Osteocyte (in vitro differentiated cells): ENCODE measurements around the gene NKAIN2. TPM values are rescaled to one million over a fixed set of nuclear protein-coding genes. Genes with fewer than 3 reads are reported as not detected.

ENCODE experiments used
- DNase-seq: peaks from one replicate; pipeline ENCODE4 v3.0.0; 2021; ENCODE audit warnings: mixed read lengths; ENCODE audit not compliant: unreplicated experiment; ENCODE audit errors: extremely low spot score
- H3K27ac Mint-ChIP-seq: one replicate; pipeline ENCODE4 v1.8.0; 2021; ENCODE audit warnings: mild to moderate bottlenecking, mixed read lengths; ENCODE audit not compliant: unreplicated experiment
- H3K27me3 Mint-ChIP-seq: one replicate; pipeline ENCODE4 v1.8.0; 2021; ENCODE audit warnings: mixed read lengths; ENCODE audit not compliant: unreplicated experiment
- H3K36me3 Mint-ChIP-seq: one replicate; pipeline ENCODE4 v1.8.0; 2021; ENCODE audit warnings: mixed read lengths; ENCODE audit not compliant: unreplicated experiment
- H3K4me1 Mint-ChIP-seq: one replicate; pipeline ENCODE4 v1.8.0; 2021; ENCODE audit warnings: mixed read lengths; ENCODE audit not compliant: unreplicated experiment
- H3K4me3 Mint-ChIP-seq: one replicate; pipeline ENCODE4 v1.8.0; 2021; ENCODE audit warnings: mild to moderate bottlenecking, moderate library complexity, mixed read lengths; ENCODE audit not compliant: unreplicated experiment
- H3K9me3 Mint-ChIP-seq: one replicate; pipeline ENCODE4 v1.8.0; 2021; ENCODE audit warnings: mixed read lengths; ENCODE audit not compliant: unreplicated experiment
- total RNA-seq: library from RNA; stranded (reverse); gene quantifications from 2 replicates; pipeline ENCODE4 v1.2.1, GENCODE V29; 2021
- TF ChIP-seq, protein P1 (sequence below): fragments of 200-600 bp; sonication (generic); IDR thresholded peaks from 2 replicates; pipeline ENCODE4 v1.5.0; 2021; ENCODE audit warnings: antibody characterized with exemption, mild to moderate bottlenecking, moderate library complexity

Gene NKAIN2
- total RNA-seq, 1 donor from 2014 or later: 17.8 TPM

DNA sequence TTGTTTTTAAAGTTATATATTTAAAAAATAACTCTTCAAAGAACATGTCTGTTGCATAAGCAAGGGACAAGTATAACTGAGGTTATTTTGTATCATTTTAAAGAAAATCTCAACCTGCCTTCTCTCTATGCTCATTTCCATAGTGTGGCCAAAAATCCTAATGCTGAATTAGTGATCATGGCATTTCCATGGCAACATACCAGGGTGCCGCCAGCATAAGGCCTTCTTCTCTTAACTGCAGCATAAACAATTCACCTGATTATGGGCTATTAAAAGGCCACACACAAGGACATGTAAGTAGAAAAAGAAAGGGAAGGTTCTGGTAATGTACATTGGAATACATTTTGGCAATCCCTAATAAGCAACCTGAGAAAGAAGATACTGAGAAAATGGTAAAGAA is 1063.5 kb downstream of the NKAIN2 start:
- peaks cover 34% of the 10 kb centered on the region for H3K4me1 Mint-ChIP-seq
- H3K27ac Mint-ChIP-seq: no peak overlapping the region
- no peak for DNase-seq
- no peak overlapping the region for H3K4me3 Mint-ChIP-seq
- H3K27me3 Mint-ChIP-seq: no peaks in the 10 kb centered on the region
- no peaks in the 10 kb centered on the region for H3K36me3 Mint-ChIP-seq
- TF ChIP-seq, protein P1, sequence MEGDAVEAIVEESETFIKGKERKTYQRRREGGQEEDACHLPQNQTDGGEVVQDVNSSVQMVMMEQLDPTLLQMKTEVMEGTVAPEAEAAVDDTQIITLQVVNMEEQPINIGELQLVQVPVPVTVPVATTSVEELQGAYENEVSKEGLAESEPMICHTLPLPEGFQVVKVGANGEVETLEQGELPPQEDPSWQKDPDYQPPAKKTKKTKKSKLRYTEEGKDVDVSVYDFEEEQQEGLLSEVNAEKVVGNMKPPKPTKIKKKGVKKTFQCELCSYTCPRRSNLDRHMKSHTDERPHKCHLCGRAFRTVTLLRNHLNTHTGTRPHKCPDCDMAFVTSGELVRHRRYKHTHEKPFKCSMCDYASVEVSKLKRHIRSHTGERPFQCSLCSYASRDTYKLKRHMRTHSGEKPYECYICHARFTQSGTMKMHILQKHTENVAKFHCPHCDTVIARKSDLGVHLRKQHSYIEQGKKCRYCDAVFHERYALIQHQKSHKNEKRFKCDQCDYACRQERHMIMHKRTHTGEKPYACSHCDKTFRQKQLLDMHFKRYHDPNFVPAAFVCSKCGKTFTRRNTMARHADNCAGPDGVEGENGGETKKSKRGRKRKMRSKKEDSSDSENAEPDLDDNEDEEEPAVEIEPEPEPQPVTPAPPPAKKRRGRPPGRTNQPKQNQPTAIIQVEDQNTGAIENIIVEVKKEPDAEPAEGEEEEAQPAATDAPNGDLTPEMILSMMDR: no peak
- H3K9me3 Mint-ChIP-seq: no peaks in the 10 kb centered on the region

- no peak for DNase-seq
- H3K27ac Mint-ChIP-seq: peak overlapping the region; percentile 54
- H3K27me3 Mint-ChIP-seq: no peaks in the 10 kb centered on the region
- H3K9me3 Mint-ChIP-seq: no peaks in the 10 kb centered on the region
- H3K4me3 Mint-ChIP-seq: no peak overlapping the region
- H3K36me3 Mint-ChIP-seq: no peaks in the 10 kb centered on the region
- peaks cover 34% of the 10 kb centered on the region for H3K4me1 Mint-ChIP-seq
- TF ChIP-seq, protein P1: no peak
Measured at GRCh38 chr6:124868481-124868880, 1064.8 kb downstream of the NKAIN2 start.

DNA sequence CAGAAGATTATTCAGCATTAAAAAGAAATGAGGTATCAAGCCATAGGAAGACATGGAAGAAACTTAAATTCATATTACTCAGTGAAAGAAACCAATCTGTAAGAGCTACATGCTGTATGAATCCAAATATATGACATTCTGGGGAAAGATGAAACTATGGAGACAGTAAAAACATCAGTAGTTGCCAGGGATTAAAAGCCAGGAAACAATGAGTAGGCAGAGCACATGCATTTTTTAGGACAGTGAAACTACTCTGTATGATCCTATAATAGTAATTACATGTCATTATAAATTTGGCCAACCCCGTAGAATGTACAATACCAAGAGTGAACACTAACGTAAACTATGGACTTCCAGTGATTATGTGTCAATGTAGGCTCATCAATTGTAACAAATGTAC is 1065.8 kb downstream of the NKAIN2 start:
- Mint-ChIP-seq H3K4me3 (no peak overlapping the region), H3K36me3 (no peaks in the 10 kb centered on the region), H3K4me1 (peaks cover 34% of the 10 kb centered on the region), H3K27me3 (no peaks in the 10 kb centered on the region), H3K9me3 (no peaks in the 10 kb centered on the region), H3K27ac (no peak overlapping the region)
- no peak for DNase-seq
- TF ChIP-seq, protein P1: no peak

- no peak overlapping the region for H3K4me3 Mint-ChIP-seq
- peaks cover 34% of the 10 kb centered on the region for H3K4me1 Mint-ChIP-seq
- H3K36me3 Mint-ChIP-seq: no peaks in the 10 kb centered on the region
- H3K27me3 Mint-ChIP-seq: no peaks in the 10 kb centered on the region
- no peaks in the 10 kb centered on the region for H3K9me3 Mint-ChIP-seq
- no peak for DNase-seq
- TF ChIP-seq, protein P1: peak; percentile 83
- H3K27ac Mint-ChIP-seq: peak overlapping the region; percentile 29
Measured at GRCh38 chr6:124870611-124871459, 1067.2 kb downstream of the NKAIN2 start.

GRCh38 chr6:124872361-124873065 is 1068.8 kb downstream of the NKAIN2 start:
- no peak overlapping the region for H3K27ac Mint-ChIP-seq
- no peak for DNase-seq
- no peaks in the 10 kb centered on the region for H3K27me3 Mint-ChIP-seq
- no peaks in the 10 kb centered on the region for H3K9me3 Mint-ChIP-seq
- TF ChIP-seq, protein P1: no peak
- H3K4me3 Mint-ChIP-seq: no peak overlapping the region
- no peaks in the 10 kb centered on the region for H3K36me3 Mint-ChIP-seq
- H3K4me1 Mint-ChIP-seq: peaks cover 27% of the 10 kb centered on the region
